ENCODE results near the gene DMD.

DMD gene

GRCh38 chrX:31872007-31872406, 1339.3 kb downstream of the DMD start:
- no peak overlapping the region for H2AFZ ChIP-seq (ENCODE audit: insufficient read depth, low read length, poor library complexity)
- H2BK120ac ChIP-seq (ENCODE audit: insufficient read depth, low read length, poor library complexity) = no peak overlapping the region
- no peaks in the 10 kb centered on the region for H3K27me3 ChIP-seq (ENCODE audit: insufficient read depth, low read length)
- no peak overlapping the region for H3K14ac ChIP-seq (ENCODE audit: low read length)
- no peak overlapping the region for H3K4me3 ChIP-seq (ENCODE audit: low read depth, low read length)
- H3K18ac ChIP-seq (ENCODE audit: low read length) = no peak overlapping the region
- no peak overlapping the region for H3K4ac ChIP-seq (ENCODE audit: low read depth, low read length)
- no peaks in the 10 kb centered on the region for H3K79me1 ChIP-seq (ENCODE audit: low read length)
- WGBS (ENCODE audit: extremely low coverage, insufficient coverage, insufficient read length) = no CpG with 5 or more reads among the region's 2 CpGs
- H3K36me3 ChIP-seq (ENCODE audit: control insufficient read depth in 1 of 2, insufficient read depth in 2 of 2, low read length in 2 of 2) = no peaks in the 10 kb centered on the region
- H4K12ac ChIP-seq (ENCODE audit: low read depth, low read length) = no peak overlapping the region
- no peak overlapping the region for H4K91ac ChIP-seq (ENCODE audit: low read depth, low read length)
- no peak overlapping the region for H3K4me2 ChIP-seq (ENCODE audit: low read length)
- no peaks in the 10 kb centered on the region for H3K79me2 ChIP-seq (ENCODE audit: control insufficient read depth, insufficient read depth, low read length, poor library complexity)
- no peak overlapping the region for H3K27ac ChIP-seq (ENCODE audit: low read depth, low read length)
- H3K23ac ChIP-seq (ENCODE audit: low read length) = no peak overlapping the region
- no peaks in the 10 kb centered on the region for H3K9me3 ChIP-seq (ENCODE audit: insufficient read depth, low read depth, low read length)
- H3K4me1 ChIP-seq (ENCODE audit: control insufficient read depth in 1 of 2, insufficient read depth in 2 of 2, low read length in 2 of 2) = no peaks in the 10 kb centered on the region
- no peak overlapping the region for H2AK5ac ChIP-seq (ENCODE audit: low read length)
- H3K9ac ChIP-seq (ENCODE audit: low read length) = no peak overlapping the region
- no peak overlapping the region for H2BK5ac ChIP-seq (ENCODE audit: low read depth, low read length, poor library complexity)
- H4K8ac ChIP-seq (ENCODE audit: low read depth, low read length) = no peak overlapping the region
- no peak for DNase-seq
- H2BK12ac ChIP-seq (ENCODE audit: low read length) = no peak overlapping the region

GRCh38 chrX:31870267-31870666, 1341.1 kb downstream of the DMD start:
- no peak overlapping the region for H3K27ac ChIP-seq (ENCODE audit: low read depth, low read length)
- no peak overlapping the region for H3K18ac ChIP-seq (ENCODE audit: low read length)
- no peak for DNase-seq
- no peak overlapping the region for H3K9ac ChIP-seq (ENCODE audit: low read length)
- no peak overlapping the region for H3K4me3 ChIP-seq (ENCODE audit: low read depth, low read length)
- H3K36me3 ChIP-seq (ENCODE audit: control insufficient read depth in 1 of 2, insufficient read depth in 2 of 2, low read length in 2 of 2) = no peaks in the 10 kb centered on the region
- no peaks in the 10 kb centered on the region for H3K9me3 ChIP-seq (ENCODE audit: insufficient read depth, low read depth, low read length)
- H4K12ac ChIP-seq (ENCODE audit: low read depth, low read length) = no peak overlapping the region
- no peak overlapping the region for H4K91ac ChIP-seq (ENCODE audit: low read depth, low read length)
- no peak overlapping the region for H2AFZ ChIP-seq (ENCODE audit: insufficient read depth, low read length, poor library complexity)
- no peak overlapping the region for H4K8ac ChIP-seq (ENCODE audit: low read depth, low read length)
- H3K14ac ChIP-seq (ENCODE audit: low read length) = no peak overlapping the region
- H2BK5ac ChIP-seq (ENCODE audit: low read depth, low read length, poor library complexity) = no peak overlapping the region
- no peak overlapping the region for H2BK12ac ChIP-seq (ENCODE audit: low read length)
- no peaks in the 10 kb centered on the region for H3K4me1 ChIP-seq (ENCODE audit: control insufficient read depth in 1 of 2, insufficient read depth in 2 of 2, low read length in 2 of 2)
- no peak overlapping the region for H3K4ac ChIP-seq (ENCODE audit: low read depth, low read length)
- no peaks in the 10 kb centered on the region for H3K27me3 ChIP-seq (ENCODE audit: insufficient read depth, low read length)
- no peak overlapping the region for H3K23ac ChIP-seq (ENCODE audit: low read length)
- H3K79me1 ChIP-seq (ENCODE audit: low read length) = no peaks in the 10 kb centered on the region
- H3K79me2 ChIP-seq (ENCODE audit: control insufficient read depth, insufficient read depth, low read length, poor library complexity) = no peaks in the 10 kb centered on the region
- H2AK5ac ChIP-seq (ENCODE audit: low read length) = no peak overlapping the region
- H3K4me2 ChIP-seq (ENCODE audit: low read length) = no peak overlapping the region
- no peak overlapping the region for H2BK120ac ChIP-seq (ENCODE audit: insufficient read depth, low read length, poor library complexity)

- DNase-seq = no peak
- no peak overlapping the region for H3K9ac ChIP-seq (ENCODE audit: low read length)
These were observed 1350.7 kb downstream of the DMD start for GRCh38 chrX:31860686-31861085.

GRCh38 chrX:31858915-31859314, 1352.4 kb downstream of the DMD start:
- WGBS (ENCODE audit: extremely low coverage, insufficient coverage, insufficient read length) = no CpG with 5 or more reads among the region's 2 CpGs

More at GRCh38 chrX:31860686-31861085, 1350.7 kb downstream of the DMD start:
- Histone ChIP-seq H3K4me3 (ENCODE audit: low read depth, low read length) (no peak overlapping the region), H2AFZ (ENCODE audit: insufficient read depth, low read length, poor library complexity) (no peak overlapping the region), H3K23ac (ENCODE audit: low read length) (no peak overlapping the region), H2BK120ac (ENCODE audit: insufficient read depth, low read length, poor library complexity) (no peak overlapping the region), H4K12ac (ENCODE audit: low read depth, low read length) (no peak overlapping the region), H3K27ac (ENCODE audit: low read depth, low read length) (no peak overlapping the region), H3K27me3 (ENCODE audit: insufficient read depth, low read length) (no peaks in the 10 kb centered on the region), H4K91ac (ENCODE audit: low read depth, low read length) (no peak overlapping the region), H3K4me2 (ENCODE audit: low read length) (no peak overlapping the region), H2AK5ac (ENCODE audit: low read length) (no peak overlapping the region), H3K18ac (ENCODE audit: low read length) (no peak overlapping the region), H3K14ac (ENCODE audit: low read length) (no peak overlapping the region), H3K9me3 (ENCODE audit: insufficient read depth, low read depth, low read length) (no peaks in the 10 kb centered on the region), H3K36me3 (ENCODE audit: control insufficient read depth in 1 of 2, insufficient read depth in 2 of 2, low read length in 2 of 2) (no peaks in the 10 kb centered on the region), H3K79me1 (ENCODE audit: low read length) (no peaks in the 10 kb centered on the region), H2BK5ac (ENCODE audit: low read depth, low read length, poor library complexity) (no peak overlapping the region), H3K79me2 (ENCODE audit: control insufficient read depth, insufficient read depth, low read length, poor library complexity) (no peaks in the 10 kb centered on the region), H4K8ac (ENCODE audit: low read depth, low read length) (no peak overlapping the region), H2BK12ac (ENCODE audit: low read length) (no peak overlapping the region), H3K4me1 (ENCODE audit: control insufficient read depth in 1 of 2, insufficient read depth in 2 of 2, low read length in 2 of 2) (no peaks in the 10 kb centered on the region), H3K4ac (ENCODE audit: low read depth, low read length) (no peak overlapping the region)

GRCh38 chrX:31854716-31855115, 1356.6 kb downstream of the DMD start:
- Histone ChIP-seq H3K14ac (ENCODE audit: low read length) (no peak overlapping the region), H3K27ac (ENCODE audit: low read depth, low read length) (no peak overlapping the region), H3K9me3 (ENCODE audit: insufficient read depth, low read depth, low read length) (no peaks in the 10 kb centered on the region), H3K4ac (ENCODE audit: low read depth, low read length) (no peak overlapping the region), H2AFZ (ENCODE audit: insufficient read depth, low read length, poor library complexity) (no peak overlapping the region), H2BK12ac (ENCODE audit: low read length) (no peak overlapping the region), H3K18ac (ENCODE audit: low read length) (no peak overlapping the region), H3K36me3 (ENCODE audit: control insufficient read depth in 1 of 2, insufficient read depth in 2 of 2, low read length in 2 of 2) (no peaks in the 10 kb centered on the region), H3K4me3 (ENCODE audit: low read depth, low read length) (no peak overlapping the region), H3K4me2 (ENCODE audit: low read length) (no peak overlapping the region), H4K12ac (ENCODE audit: low read depth, low read length) (no peak overlapping the region), H3K27me3 (ENCODE audit: insufficient read depth, low read length) (no peaks in the 10 kb centered on the region), H3K23ac (ENCODE audit: low read length) (no peak overlapping the region), H3K9ac (ENCODE audit: low read length) (no peak overlapping the region), H2BK120ac (ENCODE audit: insufficient read depth, low read length, poor library complexity) (no peak overlapping the region), H3K79me1 (ENCODE audit: low read length) (no peaks in the 10 kb centered on the region), H4K8ac (ENCODE audit: low read depth, low read length) (no peak overlapping the region), H2AK5ac (ENCODE audit: low read length) (no peak overlapping the region), H3K4me1 (ENCODE audit: control insufficient read depth in 1 of 2, insufficient read depth in 2 of 2, low read length in 2 of 2) (no peaks in the 10 kb centered on the region), H3K79me2 (ENCODE audit: control insufficient read depth, insufficient read depth, low read length, poor library complexity) (no peaks in the 10 kb centered on the region), H2BK5ac (ENCODE audit: low read depth, low read length, poor library complexity) (no peak overlapping the region), H4K91ac (ENCODE audit: low read depth, low read length) (no peak overlapping the region)
- no peak for DNase-seq
- WGBS (ENCODE audit: extremely low coverage, insufficient coverage, insufficient read length) = no CpG with 5 or more reads among the region's 5 CpGs

More at GRCh38 chrX:31858915-31859314, 1352.4 kb downstream of the DMD start:
- H3K4me2 ChIP-seq (ENCODE audit: low read length) = no peak overlapping the region
- H2BK12ac ChIP-seq (ENCODE audit: low read length) = no peak overlapping the region
- no peak overlapping the region for H4K8ac ChIP-seq (ENCODE audit: low read depth, low read length)
- H2BK120ac ChIP-seq (ENCODE audit: insufficient read depth, low read length, poor library complexity) = no peak overlapping the region
- H3K4me1 ChIP-seq (ENCODE audit: control insufficient read depth in 1 of 2, insufficient read depth in 2 of 2, low read length in 2 of 2) = no peaks in the 10 kb centered on the region
- no peak overlapping the region for H3K9ac ChIP-seq (ENCODE audit: low read length)
- no peak overlapping the region for H3K23ac ChIP-seq (ENCODE audit: low read length)
- no peak overlapping the region for H3K18ac ChIP-seq (ENCODE audit: low read length)
- H3K79me2 ChIP-seq (ENCODE audit: control insufficient read depth, insufficient read depth, low read length, poor library complexity) = no peaks in the 10 kb centered on the region
- H2AK5ac ChIP-seq (ENCODE audit: low read length) = no peak overlapping the region
- H4K12ac ChIP-seq (ENCODE audit: low read depth, low read length) = no peak overlapping the region
- H3K4me3 ChIP-seq (ENCODE audit: low read depth, low read length) = no peak overlapping the region
- H3K79me1 ChIP-seq (ENCODE audit: low read length) = no peaks in the 10 kb centered on the region
- H3K4ac ChIP-seq (ENCODE audit: low read depth, low read length) = no peak overlapping the region
- H4K91ac ChIP-seq (ENCODE audit: low read depth, low read length) = no peak overlapping the region
- no peaks in the 10 kb centered on the region for H3K36me3 ChIP-seq (ENCODE audit: control insufficient read depth in 1 of 2, insufficient read depth in 2 of 2, low read length in 2 of 2)
- H2BK5ac ChIP-seq (ENCODE audit: low read depth, low read length, poor library complexity) = no peak overlapping the region
- no peak overlapping the region for H3K14ac ChIP-seq (ENCODE audit: low read length)
- no peak overlapping the region for H3K27ac ChIP-seq (ENCODE audit: low read depth, low read length)
- H2AFZ ChIP-seq (ENCODE audit: insufficient read depth, low read length, poor library complexity) = no peak overlapping the region
- DNase-seq = no peak
- H3K9me3 ChIP-seq (ENCODE audit: insufficient read depth, low read depth, low read length) = no peaks in the 10 kb centered on the region
- H3K27me3 ChIP-seq (ENCODE audit: insufficient read depth, low read length) = no peaks in the 10 kb centered on the region

All from trophoblast cell (in vitro differentiated cells and primary cell).